COLO668 (cell line): ENCODE measurements around the gene TBX10.

Source experiments
- DNase-seq: peaks from one replicate; lab custom pipeline; 2025; ENCODE audit not compliant: unreplicated experiment; lab: John Stamatoyannopoulos, UW

TBX10 gene

DNA sequence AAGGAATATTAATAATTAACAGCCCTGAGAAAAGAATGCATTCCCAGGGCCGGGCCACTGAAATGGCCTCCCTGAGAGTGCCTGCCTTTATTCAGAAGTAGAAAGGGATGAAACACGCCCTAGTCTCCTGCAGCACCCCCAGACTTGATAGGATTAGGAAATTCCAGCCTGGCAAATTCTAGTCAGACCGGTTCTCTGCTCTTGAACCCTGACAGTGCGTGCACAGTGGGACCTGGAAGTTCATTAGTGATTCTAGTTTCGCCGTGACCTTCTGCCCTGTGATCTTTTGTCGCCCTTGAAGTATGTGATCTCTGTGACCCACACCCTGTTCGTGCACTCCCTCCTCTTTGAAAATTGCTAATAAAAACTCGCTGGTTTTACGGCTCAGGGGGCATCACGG lies 58.1 kb downstream of the TBX10 start:
- peak; percentile 53 for DNase-seq
